H1 (cell line): ENCODE measurements around the gene SEMA3C. TPM values are rescaled to one million over a fixed set of nuclear protein-coding genes. Genes with fewer than 3 reads are reported as not detected.

ENCODE experiments used
- CBX8 ChIP-seq: fragments of 300-800, 300-1000 bp; sonication (generic); IDR thresholded peaks from 2 replicates; pipeline ENCODE4 v1.7.1; 2016; ENCODE audit warnings: low read depth, low read length, borderline replicate concordance
- SAP30 ChIP-seq: fragments of 300-600 bp; sonication (generic); IDR thresholded peaks from 2 replicates; pipeline ENCODE4 v1.7.1; 2012; ENCODE audit warnings: low read length, moderate library complexity, mild to moderate bottlenecking, inconsistent platforms; ENCODE audit not compliant: insufficient read depth, insufficient replicate concordance
- polyA plus RNA-seq, 7 experiments: library from polyadenylated mRNA; depleted of rRNA in 3 of 7; stranded (reverse) in 5 of 7; unstranded in 2 of 7; fragments of >200 nt in 5 of 7; fragments of 200-250 nt in 2 of 7; gene quantifications; 1 replicate in 5 of 7; 2 replicates in 1 of 7; 4 replicates in 1 of 7; pipeline versions ENCODE4 v1.2.1 to v1.2.3, GENCODE V29; 2011 to 2013; ENCODE audit warnings: missing spikeins in 2 of 7, mixed read lengths in 2 of 7
- total RNA-seq: library from RNA; stranded (reverse); fragmentation: NEBNext Ultra II Directional; extraction: Animal tissue kit (Norgen Biotek cat#: 25700); gene quantifications from 2 replicates; pipeline ENCODE4 v1.2.1, GENCODE V29; 2021

Gene SEMA3C
- total and polyA plus RNA-seq, 2 of the 8 experiments (the other 6 are each of a cell fraction or from before 2014, with no cell fraction given): 0.15 to 1.4 TPM

DNA sequence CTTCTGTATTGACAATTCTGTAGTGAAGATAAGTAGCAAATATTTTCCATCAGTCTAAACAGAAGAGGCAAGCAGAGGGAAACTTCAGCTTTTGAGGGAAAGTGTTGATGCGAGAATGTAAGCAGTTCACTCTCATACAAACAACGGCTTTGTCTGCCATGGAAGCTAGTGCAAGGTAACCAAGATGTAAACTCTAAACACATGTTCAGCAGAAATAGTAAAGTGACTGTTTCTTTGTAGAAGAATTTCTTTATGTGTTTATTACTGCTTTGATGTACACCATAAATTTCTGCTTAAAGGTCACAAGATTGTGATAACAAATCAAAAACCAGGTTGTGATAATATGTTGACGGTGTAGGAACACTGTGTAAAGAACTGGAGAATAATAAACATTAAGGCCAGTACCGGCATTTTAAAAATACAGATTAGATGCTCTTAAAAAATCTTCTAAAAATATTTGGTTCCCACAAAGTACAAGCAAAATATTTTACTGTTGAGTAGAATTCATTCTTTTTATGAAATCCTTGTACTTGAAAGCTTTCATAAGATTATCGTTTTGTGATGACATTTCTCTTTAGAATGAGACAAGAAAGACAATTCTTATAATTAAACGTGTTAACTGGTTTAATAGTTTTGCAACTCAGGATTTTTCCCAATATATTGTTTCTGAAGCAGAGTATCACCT, 34.2 kb downstream of the SEMA3C start (continued):
- no peak for TF ChIP-seq CBX8
- no peak for TF ChIP-seq SAP30
